ENCODE results near the gene CLEC19A.

Gene CLEC19A

DNA sequence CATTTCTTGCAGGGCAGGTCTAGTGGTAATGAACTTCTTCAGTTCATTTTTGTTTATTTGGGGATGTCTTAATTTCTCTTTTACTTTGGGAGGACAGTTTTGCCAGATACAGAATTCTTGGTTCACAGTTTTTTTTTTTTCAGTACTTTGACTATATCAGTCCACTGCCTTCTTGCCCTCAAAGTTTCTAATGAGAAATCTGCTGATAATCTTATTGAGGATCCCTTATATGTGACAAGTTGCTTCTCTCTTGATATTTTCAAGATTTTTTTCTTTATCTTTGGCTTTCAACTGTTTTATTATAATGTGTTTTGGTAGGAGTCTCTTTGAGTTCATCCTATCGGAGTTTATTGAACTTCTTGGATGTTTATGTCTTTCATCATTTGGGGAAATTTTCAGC lies 42.8 kb downstream of the CLEC19A start:
- no peak for DNase-seq (ENCODE audit: low read depth)

GRCh38 chr16:19329932-19330331 lies 44.4 kb downstream of the CLEC19A start:
- no peak for DNase-seq (ENCODE audit: low read depth)

DNA sequence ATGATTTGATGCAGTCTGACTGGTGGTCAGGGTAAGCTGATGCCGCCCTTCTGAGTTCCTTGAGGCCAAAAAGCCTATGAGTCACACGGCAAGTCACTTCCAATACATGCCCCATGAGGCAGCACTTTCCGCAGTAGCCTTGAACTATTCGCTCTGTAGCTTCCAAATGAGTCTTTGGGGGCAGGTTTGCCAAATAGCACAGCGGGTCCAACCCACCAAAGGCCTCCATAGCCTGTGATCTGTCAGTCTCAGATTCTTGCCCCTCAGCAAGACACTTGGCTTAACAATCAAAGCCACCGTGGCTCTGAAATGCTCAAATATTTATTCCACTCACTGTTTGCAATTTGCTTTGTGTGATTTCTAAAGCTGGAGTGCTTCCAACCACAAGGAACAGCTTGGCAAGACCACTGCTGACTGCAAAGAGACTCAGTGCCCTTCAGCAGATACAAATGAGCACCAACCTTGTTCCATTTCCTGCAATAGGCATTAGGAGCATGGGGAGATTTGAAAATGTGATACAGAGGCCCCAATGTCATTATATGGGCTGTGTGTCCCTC lies 45.4 kb downstream of the CLEC19A start:
- no peak for DNase-seq (ENCODE audit: low read depth)

DNA sequence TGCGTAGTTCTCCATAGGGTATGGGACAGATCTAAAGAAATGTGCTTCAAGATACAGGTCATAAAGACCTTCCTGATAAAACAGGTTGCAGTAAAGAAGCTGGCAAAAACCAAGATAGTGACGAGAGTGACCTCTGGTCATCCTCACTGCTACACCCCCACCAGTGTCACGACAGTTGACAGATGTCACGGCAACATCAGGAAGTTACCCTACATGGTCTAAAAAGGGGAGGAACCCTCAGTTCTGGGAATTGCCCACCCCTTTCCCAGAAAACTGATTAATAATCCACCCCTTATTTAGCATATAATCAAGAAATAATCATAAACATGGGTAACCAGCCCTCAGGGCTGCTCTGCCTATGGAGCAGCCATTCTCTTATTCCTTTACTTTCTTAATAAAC lies 46.3 kb downstream of the CLEC19A start:
- no peak for DNase-seq (ENCODE audit: low read depth)

- no peak for DNase-seq (ENCODE audit: low read depth)
These were observed 52.8 kb downstream of the CLEC19A start for GRCh38 chr16:19338335-19338734.

GRCh38 chr16:19344224-19344801 lies 58.8 kb downstream of the CLEC19A start:
- no peak for DNase-seq (ENCODE audit: low read depth)

DNA sequence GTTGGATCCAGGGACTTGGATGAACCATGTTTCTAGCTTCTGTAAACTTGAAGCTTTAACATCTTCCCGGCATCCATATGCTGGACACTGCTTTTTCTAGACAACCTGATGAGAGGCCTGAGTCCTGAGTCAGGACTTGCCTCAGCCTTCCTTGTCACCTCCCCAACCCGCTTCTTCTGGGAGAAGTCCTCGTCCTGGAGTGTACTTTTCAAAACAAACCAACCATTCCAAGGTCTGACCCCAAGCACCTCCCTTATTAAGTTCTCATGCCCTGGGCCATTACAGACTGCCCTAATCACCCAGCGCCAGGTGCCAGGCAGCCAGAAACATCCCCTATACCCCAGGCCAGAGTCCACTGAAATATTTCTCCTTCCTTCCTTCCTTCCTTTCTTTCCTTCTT lies 59.4 kb downstream of the CLEC19A start:
- no peak for DNase-seq (ENCODE audit: low read depth)

GRCh38 chr16:19346335-19346922 lies 60.9 kb downstream of the CLEC19A start:
- no peak for DNase-seq (ENCODE audit: low read depth)

DNA sequence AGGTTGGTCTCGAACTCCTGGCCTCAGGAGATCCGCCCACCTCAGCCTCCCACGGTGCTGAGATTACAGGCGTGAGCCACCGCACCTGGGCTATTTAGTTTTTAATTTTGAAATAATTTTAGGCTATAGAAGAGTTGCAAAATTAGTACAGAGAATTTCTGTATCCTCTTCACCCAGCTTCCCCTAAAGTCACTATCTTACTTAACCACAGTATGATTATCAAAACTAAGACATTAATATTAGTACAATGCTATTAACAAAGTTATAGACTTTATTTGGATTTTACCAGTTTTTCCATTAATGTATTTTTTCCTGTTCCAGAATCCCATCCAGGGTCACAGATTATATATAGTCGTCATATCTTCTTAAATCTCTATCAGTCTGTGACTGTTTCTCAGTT lies 62.6 kb downstream of the CLEC19A start:
- DNase-seq (ENCODE audit: low read depth) = no peak

GRCh38 chr16:19348578-19349315 lies 63.2 kb downstream of the CLEC19A start:
- no peak for DNase-seq (ENCODE audit: low read depth)

- no peak for DNase-seq (ENCODE audit: low read depth)
These were observed 68.8 kb downstream of the CLEC19A start for GRCh38 chr16:19354371-19354770.

DNA sequence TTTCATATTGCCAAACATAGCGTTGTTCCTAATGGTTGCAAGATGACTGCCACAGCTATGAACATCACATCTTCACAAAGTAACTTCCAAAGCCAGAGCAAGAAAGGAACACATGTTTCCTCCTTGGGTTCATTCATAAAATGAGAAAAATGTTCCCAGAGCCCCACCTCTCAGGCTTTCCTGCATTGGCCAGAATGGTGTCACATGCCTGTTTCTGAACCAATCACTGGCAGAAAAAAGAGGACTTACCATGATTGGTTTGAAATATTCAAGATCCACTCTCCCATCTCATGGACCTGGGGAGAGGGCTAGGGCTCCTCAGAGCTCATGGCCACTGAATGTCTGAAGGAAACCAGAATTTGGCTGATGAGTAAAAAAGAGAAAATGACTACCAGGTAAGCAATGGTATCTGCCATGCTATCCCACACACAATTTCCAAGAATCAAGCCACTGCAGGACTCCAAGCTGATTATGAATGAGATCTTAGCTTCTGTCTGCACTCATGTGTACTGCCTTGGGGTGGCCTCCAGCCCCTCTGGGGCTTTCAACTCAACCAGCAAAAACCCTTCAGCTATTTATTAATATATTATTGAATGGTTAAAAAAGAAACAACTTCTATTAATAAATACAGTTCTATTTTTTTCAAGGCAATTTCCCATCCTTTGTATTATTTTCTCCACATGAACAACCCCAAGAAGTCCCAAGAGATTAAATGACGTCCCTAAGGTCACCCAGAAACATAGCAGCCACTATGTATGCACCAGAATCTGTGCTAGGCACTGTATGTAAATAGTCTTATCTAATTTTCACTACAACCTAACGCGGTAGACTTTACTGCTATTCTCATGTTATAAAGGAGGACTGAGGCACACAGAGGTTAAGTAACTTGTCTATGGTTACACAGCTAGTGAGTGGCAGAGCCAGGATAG lies 70.8 kb downstream of the CLEC19A start:
- DNase-seq (ENCODE audit: low read depth) = no peak

DNA sequence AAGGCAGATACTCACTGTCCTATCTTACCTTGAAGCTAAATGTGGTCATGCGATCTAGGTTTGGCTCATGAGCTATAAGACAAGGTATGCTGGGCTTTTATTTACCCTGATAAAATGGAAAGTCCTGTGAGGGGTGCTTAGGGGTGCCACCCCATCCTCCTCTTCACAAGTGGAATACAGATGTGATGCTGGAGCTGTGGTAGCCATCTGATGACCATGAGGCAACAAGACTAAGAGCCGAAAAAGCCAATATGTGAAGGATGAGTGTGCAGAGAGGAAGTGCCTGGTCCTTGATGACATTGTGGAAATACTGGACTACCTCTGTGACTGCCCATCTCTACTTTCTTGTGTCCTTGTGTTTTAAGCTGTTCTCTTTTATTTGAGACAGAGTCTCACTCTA lies 74.0 kb downstream of the CLEC19A start:
- no peak for DNase-seq (ENCODE audit: low read depth)

Data from activated T-helper 9 cell treated with anti-CD3 and anti-CD28 coated beads, Interleukin-2, amount 50 U/mL, for 16 hours (primary cell).